GM21786 (cell line): Measurements from ENCODE around the gene MSMP.

Experiments
- ATAC-seq: cut with Tn5 transposase; IDR thresholded peaks from one replicate; pipeline ENCODE4 v1.9.1; 2021; ENCODE audit not compliant: unreplicated experiment

The MSMP gene

DNA sequence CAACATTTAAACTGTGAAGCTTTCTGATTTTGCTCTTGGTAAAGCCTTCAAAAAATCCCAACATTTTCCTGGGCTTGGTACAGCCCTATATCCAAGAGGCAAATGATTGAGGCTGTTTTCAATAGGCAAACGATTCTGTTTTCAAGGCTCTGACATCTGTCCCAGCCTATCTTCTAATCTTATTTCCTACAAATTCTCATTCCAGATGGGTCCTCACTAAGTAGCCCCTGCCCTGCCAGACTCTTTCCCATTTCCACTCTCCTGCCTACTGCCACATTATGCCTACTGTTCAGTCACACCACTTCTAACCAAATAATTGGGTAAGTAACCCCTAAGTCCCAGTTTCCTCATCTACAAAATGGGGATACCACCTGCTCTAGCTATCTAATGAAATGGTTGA, 8.5 kb downstream of the MSMP start:
- no peak for ATAC-seq

GRCh38 chr9:35743880-35744518, 10.1 kb downstream of the MSMP start:
- no peak for ATAC-seq

GRCh38 chr9:35743452-35743851, 10.6 kb downstream of the MSMP start:
- ATAC-seq = no peak

- no peak for ATAC-seq
Observed at GRCh38 chr9:35741740-35742139, 12.3 kb downstream of the MSMP start.

DNA sequence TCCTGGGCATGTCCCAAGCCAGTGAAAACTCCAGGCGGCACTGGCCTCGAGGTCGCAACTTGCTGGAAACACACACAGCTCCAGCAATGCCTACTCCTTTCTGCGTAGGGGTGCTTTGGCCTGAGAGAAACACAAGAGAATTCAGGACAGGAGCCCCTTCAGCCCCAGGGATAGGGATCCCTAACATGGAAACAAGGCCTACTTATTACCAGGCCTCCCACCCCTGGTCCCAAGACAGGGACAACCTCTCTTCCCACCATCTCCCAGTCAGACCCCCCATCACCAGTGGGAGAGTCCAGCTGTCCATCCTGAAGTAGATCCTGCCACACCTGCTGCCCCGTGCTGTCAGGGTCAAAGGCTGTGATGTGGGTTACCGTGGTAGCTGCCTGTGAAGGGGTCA, 13.8 kb downstream of the MSMP start:
- no peak for ATAC-seq

DNA sequence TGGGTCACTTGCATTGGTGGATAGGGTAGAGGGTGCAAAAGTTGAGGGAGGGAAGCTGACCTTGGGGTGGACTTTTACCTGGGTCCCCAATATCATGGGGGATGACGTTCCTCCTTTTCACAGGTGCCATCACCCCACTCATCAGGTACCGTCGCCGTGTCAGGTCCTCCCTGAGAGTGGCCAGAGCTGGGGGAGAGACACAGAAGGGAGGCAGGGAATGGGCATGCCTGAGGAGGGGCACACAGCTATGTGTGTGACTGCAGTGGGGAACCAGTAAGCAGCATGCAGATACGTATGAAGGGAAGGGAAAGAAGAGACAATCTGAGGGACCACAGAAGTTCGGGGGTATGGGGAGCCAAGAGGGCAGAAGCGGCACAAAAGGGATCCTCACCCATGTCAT, 15.2 kb downstream of the MSMP start:
- ATAC-seq = no peak

DNA sequence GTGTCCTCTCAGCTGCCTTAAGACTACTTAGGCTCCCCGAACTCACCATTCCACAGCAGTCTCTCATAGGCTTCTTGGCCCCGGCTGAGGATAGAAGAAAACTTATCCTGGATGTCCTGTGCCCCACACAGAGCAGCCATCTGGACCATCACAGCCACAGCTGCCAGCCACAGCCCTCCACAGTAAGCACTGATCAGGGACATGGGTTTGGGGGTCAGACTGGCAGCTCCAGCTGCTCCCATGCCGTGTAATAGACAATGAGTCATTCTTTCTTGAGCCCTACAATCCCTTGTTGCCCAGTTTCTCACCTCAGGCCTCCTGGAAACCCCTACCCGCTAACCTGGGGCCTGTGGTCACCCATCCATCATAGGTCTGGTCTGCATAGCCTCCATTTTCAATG, 15.9 kb downstream of the MSMP start:
- ATAC-seq = no peak

DNA sequence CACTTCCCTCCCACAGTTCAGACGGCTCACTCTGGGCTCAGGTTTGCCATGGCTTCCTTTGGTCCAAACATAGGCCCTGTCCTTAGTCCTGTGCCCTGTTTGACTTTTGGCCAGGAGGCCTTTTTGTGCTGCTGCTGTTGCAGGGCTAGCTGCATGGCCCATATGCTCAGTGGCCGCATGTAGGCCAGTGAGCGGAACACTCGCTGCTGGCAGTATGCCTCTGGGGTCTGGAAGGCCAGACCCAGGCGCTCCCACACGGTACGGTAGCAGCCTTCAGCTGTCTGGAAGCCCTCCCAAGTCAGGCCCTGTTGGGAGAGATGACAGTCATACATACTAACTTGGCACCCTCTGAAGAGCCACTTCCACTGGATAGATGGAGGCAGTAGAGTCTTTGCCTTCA, 16.9 kb downstream of the MSMP start:
- ATAC-seq = no peak

- ATAC-seq = no peak
Observed at GRCh38 chr9:35736201-35736633, 17.9 kb downstream of the MSMP start.

GRCh38 chr9:35734096-35734495, 20.0 kb downstream of the MSMP start:
- no peak for ATAC-seq

DNA sequence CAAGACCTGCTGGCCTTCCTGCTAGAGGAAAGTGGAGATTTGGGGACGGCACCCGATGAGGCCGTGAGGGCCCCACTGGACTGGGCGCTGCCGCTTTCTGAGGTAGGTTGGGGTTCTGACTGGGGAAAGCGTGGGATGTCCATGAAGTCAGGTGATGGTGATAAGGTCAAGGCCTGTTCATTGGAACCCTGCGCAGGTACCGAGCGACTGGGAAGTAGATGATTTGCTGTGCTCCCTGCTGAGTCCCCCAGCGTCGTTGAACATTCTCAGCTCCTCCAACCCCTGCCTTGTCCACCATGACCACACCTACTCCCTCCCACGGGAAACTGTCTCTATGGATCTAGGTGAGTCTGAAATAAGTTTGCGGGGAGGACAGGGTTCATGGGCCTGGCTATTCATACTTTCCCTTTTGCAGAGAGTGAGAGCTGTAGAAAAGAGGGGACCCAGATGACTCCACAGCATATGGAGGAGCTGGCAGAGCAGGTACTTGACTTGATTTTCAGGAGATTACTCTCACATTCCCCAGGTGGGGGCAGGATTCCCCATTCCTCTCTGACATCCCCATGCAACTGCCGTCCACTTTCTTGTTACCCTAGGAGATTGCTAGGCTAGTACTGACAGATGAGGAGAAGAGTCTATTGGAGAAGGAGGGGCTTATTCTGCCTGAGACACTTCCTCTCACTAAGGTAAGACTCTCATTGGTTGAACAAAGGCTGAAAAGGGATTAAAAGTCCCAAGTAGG, 21.1 kb downstream of the MSMP start:
- ATAC-seq = no peak

DNA sequence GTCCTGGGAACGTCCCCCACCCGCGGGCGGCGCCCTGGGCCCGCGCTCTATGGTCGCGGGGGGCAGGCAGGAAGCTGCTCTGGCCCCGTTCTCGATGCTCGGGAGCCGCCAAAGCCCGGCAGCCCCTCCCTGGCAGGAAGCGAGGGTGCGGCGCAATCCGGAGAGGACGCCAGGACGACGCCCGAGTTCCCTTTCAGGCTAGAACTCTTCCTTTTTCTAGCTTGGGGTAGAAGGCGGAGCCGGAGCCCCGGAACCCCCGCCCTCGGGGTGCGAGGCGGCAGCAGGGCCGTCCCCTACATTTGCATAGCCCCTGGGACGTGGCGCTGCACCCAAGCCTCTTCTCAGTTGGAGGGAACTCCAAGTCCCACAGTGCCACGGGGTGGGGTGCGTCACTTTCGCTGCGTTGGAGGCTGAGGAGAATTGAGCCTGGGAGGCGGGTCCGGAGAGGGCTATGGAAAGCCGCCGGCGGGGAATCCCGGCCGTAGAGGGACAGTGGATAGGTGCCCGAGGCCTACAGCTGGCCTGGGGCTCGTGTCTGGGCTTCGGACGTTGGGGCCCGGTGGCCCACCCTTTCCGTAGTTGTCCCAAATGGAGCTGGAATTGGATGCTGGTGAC, 21.8 kb downstream of the MSMP start, which contains the start of the genes CREB3 and TLN1:
Gene CREB3, plus strand, starts transcription at position 482 of the 615 bp plus-strand sequence. Its CDS starts 107 bp downstream, at position 589.
Gene TLN1, minus strand, starts transcription at position 11 of the 615 bp plus-strand sequence. CDS start 6,501 bp downstream, outside the sequence.
- peak; percentile 78 for ATAC-seq

- no peak for ATAC-seq
Observed at GRCh38 chr9:35731415-35732184, 22.5 kb downstream of the MSMP start.

DNA sequence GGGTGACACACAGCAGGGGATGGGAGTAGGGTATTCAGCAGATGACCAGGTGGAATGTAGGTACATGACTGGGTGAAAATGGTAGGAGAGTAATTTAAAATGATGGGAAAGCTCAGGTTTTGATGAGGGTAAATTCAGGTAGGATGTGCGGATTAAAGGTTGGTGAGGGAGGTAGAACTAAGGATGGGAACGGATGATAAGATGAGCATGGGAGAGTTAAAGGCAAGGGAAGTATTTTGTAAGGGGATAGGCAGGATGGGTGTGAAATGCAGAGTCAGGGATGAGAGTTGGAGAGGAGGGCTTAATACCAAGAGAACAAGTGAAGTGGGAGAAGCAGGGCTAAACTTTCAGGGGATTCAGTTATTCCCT, 23.6 kb downstream of the MSMP start:
- ATAC-seq = no peak

- no peak for ATAC-seq
Observed at GRCh38 chr9:35729700-35730485, 24.2 kb downstream of the MSMP start.

DNA sequence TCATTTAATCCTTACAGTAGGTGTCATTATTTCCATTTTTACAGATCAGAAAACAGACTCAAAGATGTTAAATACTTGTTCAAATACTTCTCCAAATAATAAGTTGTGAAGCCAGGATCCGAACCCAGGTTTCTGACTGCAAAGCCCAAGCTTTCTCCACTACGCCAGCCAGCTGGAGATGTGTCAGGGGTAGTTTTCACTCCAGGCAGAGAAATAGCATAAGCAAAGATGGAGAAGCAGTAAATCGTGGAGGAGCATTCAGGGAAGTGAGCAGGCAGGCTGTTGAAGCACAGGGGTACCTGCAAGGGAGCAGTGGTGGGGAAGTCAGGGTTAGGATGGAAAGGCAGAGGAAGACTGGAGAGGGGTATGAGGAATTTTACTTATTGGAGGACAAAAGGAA, 25.0 kb downstream of the MSMP start:
- ATAC-seq = no peak

DNA sequence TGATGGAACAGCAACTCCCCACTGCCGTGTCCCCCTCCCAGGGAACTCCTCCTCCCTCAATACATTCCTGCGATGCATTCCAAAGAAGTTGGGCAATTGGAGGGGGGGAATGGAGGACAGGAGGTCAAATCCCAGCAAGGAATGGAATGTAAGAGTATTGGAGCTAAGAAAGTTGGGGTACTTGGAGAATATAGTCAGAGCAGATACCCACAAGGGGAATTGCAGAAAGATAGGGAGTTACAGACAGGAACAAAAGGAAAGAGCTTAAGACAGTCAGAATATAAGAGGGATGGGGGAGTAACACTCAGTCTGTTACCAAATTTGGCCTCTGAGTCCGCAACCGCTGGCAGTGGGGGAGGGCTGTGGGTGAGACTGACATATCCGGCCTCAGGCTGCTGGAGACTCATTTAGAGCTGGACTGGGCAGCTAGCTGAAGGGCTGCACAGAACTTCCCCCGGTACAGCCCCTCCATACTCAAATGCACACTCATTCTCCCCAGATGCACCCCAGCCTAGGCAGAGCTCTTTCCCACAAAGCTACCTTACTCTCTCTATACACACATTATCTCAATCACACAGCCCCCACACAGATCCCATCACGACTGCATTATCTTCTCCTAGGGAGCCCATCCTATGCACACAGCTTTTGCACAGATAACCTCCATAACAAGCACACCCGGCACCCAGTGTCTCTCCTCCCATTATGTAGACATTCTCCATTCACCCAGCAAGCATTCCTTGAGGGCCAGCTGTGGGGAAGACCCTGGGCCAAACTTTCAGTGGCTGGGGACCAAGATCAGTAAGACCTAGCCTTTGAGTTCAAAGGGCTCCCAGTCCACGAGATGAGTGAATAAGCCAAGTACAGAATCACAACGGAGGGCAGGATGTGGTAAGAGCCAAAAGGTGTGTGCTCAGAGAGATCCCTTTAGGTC, 25.8 kb downstream of the MSMP start:
- ATAC-seq = peak; percentile 19

DNA sequence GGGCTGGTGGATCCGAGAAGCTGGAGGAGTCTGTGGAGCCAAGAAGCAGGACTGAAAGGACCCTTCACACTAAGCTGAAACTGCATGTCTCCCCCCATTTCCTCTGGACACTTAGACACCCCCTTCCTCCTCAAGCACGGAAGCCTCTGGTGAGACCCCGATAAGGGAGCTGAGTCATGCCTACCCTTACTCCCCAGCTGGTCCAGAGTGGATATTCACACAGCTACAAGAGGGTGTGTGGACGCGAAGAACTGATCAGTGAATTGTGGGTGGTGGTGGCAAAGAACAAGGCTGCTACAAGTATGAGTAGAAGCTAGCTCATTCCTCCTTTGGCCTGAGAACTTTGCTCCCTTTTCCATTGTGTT, 26.4 kb downstream of the MSMP start:
- ATAC-seq = no peak

DNA sequence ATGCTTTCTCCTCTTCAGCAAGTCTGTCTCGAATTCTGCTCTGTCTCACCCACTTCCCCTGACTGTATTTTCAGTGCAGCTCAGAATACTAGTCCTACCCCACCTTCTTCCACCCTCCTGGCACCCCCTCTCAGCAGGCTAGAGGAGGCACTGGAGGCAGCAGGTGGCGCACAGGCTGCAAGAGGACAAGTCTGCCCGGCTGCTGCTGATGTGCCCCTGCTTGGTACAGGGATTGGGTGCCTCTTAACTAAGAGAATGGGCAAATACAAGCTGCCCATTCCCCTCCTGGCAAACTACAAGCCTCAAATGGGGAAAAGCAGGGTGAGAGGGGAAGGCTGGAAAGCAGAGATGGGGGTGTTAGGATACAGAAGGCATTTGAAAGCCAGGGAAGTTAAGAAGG, 27.1 kb downstream of the MSMP start:
- ATAC-seq = peak; percentile 43

DNA sequence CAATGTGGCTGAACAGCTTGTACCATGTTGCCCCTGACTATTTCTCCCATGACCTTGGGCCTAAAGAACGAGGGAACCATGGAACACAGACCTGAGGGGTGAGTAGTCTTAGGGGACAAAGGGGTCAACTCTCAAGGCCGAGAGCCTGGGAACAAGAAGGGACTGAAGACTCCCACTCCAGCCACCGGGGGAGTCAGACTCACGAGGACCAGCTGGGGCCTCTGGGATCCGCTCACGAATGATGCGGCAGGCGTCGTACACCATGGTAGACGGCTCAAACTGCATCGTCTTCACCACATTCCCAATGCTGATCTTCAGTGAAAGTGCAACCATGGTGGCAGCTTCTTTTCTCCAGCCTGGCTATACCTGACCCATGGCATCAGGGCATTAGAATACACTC, 28.7 kb downstream of the MSMP start:
- ATAC-seq = no peak
